ENCODE measurements around the gene SPATA9. TPM values are rescaled to one million over a fixed set of nuclear protein-coding genes. Genes with fewer than 3 reads are reported as not detected.

The SPATA9 gene
- total and polyA plus RNA-seq, 3 donors from 2014 or later = 7.4 to 36.9 (median 21.2) TPM

DNA sequence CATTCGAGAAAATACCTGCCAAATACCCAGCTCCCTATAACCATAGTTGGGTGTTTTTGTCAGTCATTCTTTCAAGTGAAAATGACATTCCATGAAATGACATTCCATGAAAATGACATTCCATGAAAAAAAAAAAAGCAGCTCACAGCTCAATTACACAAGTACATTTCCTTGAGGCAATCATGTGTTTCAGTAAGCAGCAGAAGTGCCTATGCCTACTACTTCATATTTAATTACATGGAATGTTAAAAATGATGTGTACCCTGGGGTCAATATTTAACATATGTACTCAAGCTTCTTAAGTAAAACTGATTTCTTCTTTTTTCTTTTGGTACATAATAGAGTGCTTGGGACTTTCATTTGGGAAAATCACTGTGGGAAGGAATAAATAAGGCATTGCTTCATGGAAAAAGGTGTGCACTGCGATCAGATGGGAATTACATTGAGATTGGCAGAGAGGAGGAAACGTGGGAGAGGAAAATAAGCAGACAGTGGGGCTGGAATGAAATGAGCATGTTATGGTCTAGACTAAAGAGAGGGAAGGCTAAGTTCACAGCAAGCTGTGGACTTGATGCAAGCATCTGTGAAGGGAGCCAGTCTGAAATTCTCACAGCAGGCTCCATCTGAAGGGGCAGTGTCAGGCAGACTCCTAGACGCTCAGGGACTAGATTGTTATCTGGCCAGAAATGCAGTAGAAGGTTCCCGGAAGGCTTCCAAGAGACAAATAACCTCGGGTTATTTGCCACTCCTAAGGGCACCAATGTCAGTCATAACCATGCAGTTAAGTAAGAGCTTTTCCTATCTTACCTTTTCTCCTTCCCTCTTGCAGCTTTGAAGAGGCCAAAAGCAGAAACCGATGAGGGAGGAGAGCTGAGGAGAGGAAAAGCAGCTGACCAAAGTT, 15.2 kb upstream of the SPATA9 start:
- Histone ChIP-seq H3K36me3 (ENCODE audit: low read depth, missing control alignments) (no peaks in the 10 kb centered on the region), H3K27ac (no peak overlapping the region), H3K4me3 (no peak overlapping the region), H3K9me3 (no peaks in the 10 kb centered on the region), H3K4me1 (no peaks in the 10 kb centered on the region), H3K27me3 (no peaks in the 10 kb centered on the region)
- TF ChIP-seq POLR2A (IDR thresholded peaks at IDR 0.05) = no peak
- TF ChIP-seq, protein P1, sequence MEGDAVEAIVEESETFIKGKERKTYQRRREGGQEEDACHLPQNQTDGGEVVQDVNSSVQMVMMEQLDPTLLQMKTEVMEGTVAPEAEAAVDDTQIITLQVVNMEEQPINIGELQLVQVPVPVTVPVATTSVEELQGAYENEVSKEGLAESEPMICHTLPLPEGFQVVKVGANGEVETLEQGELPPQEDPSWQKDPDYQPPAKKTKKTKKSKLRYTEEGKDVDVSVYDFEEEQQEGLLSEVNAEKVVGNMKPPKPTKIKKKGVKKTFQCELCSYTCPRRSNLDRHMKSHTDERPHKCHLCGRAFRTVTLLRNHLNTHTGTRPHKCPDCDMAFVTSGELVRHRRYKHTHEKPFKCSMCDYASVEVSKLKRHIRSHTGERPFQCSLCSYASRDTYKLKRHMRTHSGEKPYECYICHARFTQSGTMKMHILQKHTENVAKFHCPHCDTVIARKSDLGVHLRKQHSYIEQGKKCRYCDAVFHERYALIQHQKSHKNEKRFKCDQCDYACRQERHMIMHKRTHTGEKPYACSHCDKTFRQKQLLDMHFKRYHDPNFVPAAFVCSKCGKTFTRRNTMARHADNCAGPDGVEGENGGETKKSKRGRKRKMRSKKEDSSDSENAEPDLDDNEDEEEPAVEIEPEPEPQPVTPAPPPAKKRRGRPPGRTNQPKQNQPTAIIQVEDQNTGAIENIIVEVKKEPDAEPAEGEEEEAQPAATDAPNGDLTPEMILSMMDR (IDR thresholded peaks at IDR 0.05) = no peak
- no peak for DNase-seq
- intact Hi-C loops (cut with DNase I; ENCODE audit: low total_unique reads) = no loop called here
- WGBS, 2 donors = 67 to 68% methylated on average over 7 of the region's 7 CpGs

DNA sequence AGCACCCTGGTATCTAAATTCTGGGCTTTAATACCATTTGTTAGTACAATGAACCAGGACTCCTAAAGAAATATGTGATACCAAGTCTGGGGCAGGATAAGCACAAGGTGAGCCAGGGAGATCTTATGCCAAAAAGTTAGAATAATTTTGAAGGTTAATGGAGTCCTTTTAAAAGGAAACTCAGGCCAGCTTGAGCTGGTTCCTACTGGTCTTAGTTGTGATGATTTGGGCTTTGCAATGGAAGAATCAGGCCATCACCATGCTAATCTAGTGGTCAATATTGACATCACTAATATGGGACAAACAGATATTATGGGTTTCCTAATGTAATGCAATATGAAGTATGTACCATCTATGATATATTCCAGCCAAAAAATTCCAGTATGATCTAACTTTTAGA, 7.5 kb upstream of the SPATA9 start:
- Histone ChIP-seq H3K27me3 (no peaks in the 10 kb centered on the region), H3K9me3 (no peaks in the 10 kb centered on the region), H3K4me3 (no peak overlapping the region), H3K4me1 (no peaks in the 10 kb centered on the region), H3K36me3 (ENCODE audit: low read depth, missing control alignments) (no peaks in the 10 kb centered on the region), H3K27ac (no peak overlapping the region)
- intact Hi-C loops (cut with DNase I; ENCODE audit: low total_unique reads) = no loop called here
- DNase-seq = no peak
- no peak for TF ChIP-seq POLR2A (IDR thresholded peaks at IDR 0.05)

DNA sequence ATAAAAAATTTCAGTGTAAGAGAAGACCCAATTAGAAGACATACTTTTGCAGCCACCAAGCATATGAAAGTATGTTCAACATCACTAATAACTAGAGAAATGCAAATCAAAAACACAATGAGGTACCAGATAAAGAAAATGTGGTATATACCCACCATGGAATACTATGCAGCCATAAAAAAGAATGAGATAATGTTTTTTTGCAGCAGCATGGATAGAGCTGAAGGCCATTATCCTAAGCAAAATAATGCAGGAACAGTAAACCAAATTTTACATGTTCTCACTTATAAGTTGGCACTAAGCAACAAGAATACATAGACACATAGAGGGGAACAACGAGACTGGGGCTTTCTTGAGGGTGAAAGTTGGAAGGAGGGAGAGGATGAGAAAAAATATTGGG, 6.9 kb upstream of the SPATA9 start:
- H3K36me3 ChIP-seq (ENCODE audit: low read depth, missing control alignments) = no peaks in the 10 kb centered on the region
- H3K4me3 ChIP-seq = no peak overlapping the region
- no peak overlapping the region for H3K27ac ChIP-seq
- no peaks in the 10 kb centered on the region for H3K4me1 ChIP-seq
- no peak for DNase-seq
- H3K27me3 ChIP-seq = no peaks in the 10 kb centered on the region
- intact Hi-C loops (cut with DNase I; ENCODE audit: low total_unique reads) = no loop called here
- no peak for TF ChIP-seq POLR2A (IDR thresholded peaks at IDR 0.05)
- TF ChIP-seq, protein P1 (IDR thresholded peaks at IDR 0.05) = no peak
- 92 to 94% methylated on average over 1 of the region's 1 CpG for WGBS, 2 donors
- H3K9me3 ChIP-seq = no peaks in the 10 kb centered on the region

DNA sequence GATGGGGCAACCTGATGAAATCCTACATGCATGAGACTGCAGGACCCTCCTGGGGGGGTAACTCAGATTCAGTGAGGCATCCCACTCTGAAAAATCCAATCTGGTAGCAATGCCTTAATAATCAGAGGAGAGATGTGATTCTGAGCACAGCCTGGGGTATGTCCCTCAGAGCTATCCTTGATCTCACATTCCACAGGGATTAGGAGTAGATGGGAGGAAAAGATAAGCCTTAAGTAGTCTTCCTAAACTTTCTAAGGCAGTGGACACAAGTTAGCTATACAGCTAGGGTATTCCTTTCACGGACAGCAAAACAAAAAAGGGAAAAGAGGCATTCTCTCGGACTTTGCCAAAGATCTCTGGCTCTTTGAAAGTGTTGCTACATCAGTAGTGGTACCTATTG, 3.9 kb upstream of the SPATA9 start:
- DNase-seq = no peak
- H3K4me3 ChIP-seq = no peak overlapping the region
- intact Hi-C loops (cut with DNase I; ENCODE audit: low total_unique reads) = no loop called here
- WGBS, 2 donors = 85 to 87% methylated on average over 2 of the region's 2 CpGs
- H3K27ac ChIP-seq = no peak overlapping the region
- no peaks in the 10 kb centered on the region for H3K27me3 ChIP-seq
- H3K9me3 ChIP-seq = no peaks in the 10 kb centered on the region
- H3K36me3 ChIP-seq (ENCODE audit: low read depth, missing control alignments) = no peaks in the 10 kb centered on the region
- TF ChIP-seq POLR2A (IDR thresholded peaks at IDR 0.05) = no peak
- TF ChIP-seq, protein P1 (IDR thresholded peaks at IDR 0.05) = no peak
- H3K4me1 ChIP-seq = no peaks in the 10 kb centered on the region

DNA sequence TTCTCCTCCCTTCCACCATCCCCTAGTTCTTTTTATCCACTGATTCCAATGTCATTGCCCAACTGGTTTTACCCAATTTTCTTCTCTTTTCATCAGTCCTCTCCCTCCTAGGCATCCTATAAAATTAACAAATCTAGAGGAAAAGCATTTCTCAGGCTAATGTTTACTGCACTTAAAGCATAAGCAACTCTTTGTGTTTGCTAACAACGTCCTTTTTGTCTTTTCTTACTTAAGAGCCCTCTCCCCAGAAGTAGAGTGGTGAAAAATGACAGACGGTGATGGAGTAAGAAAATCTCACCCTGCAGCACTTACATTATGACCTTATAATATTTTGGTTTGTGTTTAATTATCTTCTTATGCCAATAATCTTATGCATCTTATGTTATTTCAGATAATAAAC, 1.6 kb upstream of the SPATA9 start:
- H3K27me3 ChIP-seq = no peaks in the 10 kb centered on the region
- H3K9me3 ChIP-seq = no peaks in the 10 kb centered on the region
- H3K4me1 ChIP-seq = no peaks in the 10 kb centered on the region
- no peaks in the 10 kb centered on the region for H3K36me3 ChIP-seq (ENCODE audit: low read depth, missing control alignments)
- no peak for DNase-seq
- intact Hi-C loops (cut with DNase I; ENCODE audit: low total_unique reads) = no loop called here
- WGBS, 2 donors = 81 to 90% methylated on average over 2 of the region's 2 CpGs
- no peak overlapping the region for H3K4me3 ChIP-seq
- no peak for TF ChIP-seq POLR2A (IDR thresholded peaks at IDR 0.05)
- TF ChIP-seq, protein P1 (IDR thresholded peaks at IDR 0.05) = no peak
- H3K27ac ChIP-seq = no peak overlapping the region
